Measurements from ENCODE around the gene HS1BP3.

HS1BP3 gene

GRCh38 chr2:20617081-20617575 is 33.8 kb downstream of the HS1BP3 start:
- DNase-seq (ENCODE audit: low spot score) = no peak

GRCh38 chr2:20616341-20616871 is 34.5 kb downstream of the HS1BP3 start:
- no peak for DNase-seq (ENCODE audit: low spot score)

- no peak for DNase-seq (ENCODE audit: low spot score)
These were observed 35.2 kb downstream of the HS1BP3 start for GRCh38 chr2:20615466-20616241.

GRCh38 chr2:20615068-20615465 is 35.8 kb downstream of the HS1BP3 start:
- DNase-seq (ENCODE audit: low spot score) = no peak

DNA sequence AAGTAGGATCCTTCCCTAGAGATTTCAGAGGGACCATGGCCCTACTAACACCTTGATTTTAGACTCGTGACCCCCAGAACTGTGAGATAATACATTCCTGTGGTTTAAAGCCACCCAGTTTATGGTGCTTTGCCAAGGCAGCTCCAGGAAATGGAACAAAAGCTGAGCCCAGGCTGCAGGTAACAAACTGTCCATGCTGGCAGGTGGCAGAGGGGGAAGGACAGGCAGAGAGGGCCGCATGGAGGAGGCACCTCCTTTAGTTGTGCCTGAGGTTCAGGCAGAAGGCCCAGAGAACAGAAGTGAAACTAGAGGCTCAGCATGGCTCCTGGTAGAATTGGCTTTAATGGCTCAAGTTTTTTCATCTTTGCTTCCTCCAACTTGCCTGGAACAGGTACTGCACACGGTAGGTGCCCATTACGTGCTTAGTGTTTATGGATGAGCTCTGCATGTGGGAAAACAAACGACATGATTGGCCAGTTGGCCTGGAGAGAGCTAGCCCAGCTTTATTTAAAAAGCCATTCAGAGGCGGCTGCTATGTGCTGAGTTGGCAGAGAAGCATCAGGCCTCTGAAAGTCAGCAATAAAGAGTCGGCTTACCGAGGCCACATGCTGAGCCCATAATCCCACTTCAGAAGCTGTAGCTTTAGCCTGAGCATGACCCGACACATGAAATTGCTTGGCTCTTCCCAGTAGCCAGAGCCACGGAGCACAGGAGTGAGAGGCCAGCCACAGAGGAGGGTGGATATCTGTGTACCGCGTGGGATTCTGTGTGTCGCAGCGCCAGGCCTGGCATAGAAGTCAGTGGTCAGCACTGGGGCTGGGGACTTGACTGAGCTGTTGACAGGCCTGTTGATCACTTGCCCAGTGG is 36.5 kb downstream of the HS1BP3 start:
- no peak for DNase-seq (ENCODE audit: low spot score)

GRCh38 chr2:20612925-20613916 is 37.7 kb downstream of the HS1BP3 start:
- DNase-seq (ENCODE audit: low spot score) = no peak

DNA sequence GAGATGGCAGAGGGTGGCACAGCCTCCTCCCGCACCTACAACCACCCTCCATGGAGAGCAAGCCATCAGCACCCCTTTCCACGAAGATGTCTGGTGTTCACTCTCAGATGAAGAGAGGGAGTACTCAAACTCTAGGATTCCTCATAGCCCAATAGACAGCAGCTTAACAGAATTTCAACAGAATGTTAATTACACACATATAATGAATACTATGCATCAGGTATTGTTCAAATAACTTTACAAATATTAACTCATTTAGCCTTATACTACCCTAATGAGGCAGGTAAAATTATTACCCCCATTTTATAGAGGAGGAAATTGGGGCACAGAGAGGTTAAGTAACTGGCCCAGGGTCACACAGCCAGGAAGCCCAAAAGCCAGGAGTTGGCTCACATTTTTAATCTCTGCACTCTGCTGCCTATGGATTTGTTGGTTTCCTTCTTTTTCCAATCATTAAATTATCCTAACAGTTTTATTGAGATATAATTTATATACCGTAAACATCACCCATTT is 39.0 kb downstream of the HS1BP3 start:
- no peak for DNase-seq (ENCODE audit: low spot score)

DNA sequence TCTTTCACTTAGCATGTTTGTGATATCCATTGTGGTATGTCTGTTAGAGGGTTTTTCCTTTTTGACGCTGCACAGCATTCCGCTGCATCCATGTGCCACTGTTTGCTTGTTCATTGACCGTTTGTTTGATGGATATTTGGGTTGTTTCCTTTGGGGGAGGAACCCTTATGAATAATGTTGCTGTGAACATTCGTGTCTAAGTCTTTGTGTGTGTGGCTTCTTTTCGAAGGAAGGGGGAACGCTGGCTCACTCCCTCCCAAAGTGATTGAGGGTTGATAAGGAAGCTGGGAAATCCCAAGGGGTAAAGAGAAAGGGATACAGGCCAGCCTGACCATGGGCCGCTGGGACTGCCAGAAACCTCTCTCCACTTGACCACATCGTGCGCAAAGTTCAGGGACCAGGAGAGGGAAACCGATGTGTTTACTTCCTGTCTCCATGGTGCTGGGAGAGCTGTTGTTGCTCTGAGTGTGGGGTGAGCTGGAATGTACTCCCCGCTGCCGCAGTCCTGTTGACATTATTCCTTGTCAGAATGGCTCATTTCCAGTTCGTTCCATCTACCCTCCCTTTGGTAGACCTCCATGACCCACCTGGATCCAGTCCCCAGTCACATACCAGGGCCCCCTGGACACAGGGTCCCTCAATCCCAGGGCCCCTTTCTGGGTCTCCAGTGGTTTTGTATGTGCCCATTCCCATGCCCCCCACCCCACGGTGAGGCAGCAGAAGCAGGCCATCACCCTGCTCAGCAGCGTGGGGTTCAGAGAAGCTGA is 39.6 kb downstream of the HS1BP3 start:
- no peak for DNase-seq (ENCODE audit: low spot score)

DNA sequence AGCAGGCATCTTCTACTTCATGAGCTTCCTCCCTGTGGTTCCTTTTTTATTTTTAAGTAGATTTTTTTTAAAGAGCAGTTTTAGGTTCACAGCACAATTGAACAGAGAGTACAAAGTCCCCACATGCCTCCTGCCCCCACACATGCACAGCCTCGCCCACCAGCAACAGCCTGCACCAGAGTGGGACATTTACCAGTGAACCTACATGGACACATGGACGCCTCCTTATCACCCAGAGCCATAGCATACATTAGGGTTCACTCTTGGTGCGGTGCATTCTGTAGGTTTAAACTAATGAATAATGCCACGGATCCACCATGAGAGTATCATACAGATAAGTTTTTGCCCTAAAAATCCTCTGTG is 40.9 kb downstream of the HS1BP3 start:
- DNase-seq (ENCODE audit: low spot score) = no peak

DNA sequence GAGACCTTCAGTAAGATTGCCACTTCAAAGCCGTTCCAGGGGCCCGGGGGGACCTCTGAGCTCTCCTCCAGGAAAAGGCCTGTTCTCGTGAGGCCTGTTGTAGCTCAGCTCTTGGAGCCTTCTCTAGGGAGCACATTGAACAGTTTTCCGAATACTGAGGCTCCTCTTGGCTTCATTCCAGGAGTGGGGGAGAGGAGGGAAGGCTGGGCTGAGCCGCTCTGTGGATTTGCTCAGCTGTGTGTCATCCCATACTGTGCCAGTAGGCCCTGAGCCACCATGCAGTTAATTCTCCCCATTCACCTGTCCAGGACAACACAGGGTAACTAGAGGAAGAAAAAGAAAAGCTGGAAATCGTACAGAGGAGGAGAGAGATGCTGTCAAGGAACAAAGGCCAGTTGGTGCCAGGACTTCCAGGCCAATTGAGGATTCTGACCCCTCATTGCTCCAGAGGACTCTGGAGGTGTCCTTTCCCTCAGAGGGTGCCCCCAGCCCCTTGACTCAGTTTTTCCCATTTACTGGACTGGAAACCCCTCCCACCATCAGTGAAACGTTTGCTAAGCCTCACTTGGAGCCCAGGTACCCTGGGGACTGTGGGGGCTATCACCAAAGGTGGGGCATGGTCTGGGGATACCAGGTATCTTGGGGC is 41.4 kb downstream of the HS1BP3 start:
- no peak for DNase-seq (ENCODE audit: low spot score)

DNA sequence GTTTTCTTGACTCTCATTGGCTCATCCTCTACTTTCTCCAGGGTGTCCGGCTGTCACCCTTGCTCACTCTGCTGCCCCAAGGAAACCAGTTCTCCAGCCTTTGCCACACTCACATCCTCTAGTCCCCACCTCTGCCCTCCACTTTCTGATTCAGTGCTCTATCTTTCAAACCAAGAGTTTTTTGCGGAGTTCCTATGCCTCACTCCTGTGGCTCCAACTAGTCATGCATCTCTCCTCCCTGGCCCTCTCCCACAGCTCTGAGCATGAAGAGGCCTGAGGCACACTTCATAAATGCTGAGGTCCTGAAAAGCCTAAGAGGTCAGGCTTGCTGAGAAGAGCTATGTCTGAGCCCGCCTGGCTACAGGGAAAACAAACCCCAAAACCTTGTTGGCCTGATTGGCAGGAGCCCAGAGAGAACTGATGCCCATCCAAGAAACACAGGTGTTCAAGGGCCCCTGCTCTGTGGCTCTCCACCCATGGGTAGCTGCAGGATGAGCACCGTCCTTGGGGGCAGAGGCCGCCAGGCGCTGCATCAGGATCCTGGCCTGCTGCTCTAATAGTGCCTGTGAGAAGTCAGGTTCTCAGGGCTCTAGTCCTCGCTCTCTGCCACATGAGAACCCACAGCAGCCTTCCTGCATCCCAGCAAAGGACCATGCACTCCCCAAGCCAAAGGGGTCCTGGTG is 42.1 kb downstream of the HS1BP3 start:
- DNase-seq (ENCODE audit: low spot score) = no peak

DNA sequence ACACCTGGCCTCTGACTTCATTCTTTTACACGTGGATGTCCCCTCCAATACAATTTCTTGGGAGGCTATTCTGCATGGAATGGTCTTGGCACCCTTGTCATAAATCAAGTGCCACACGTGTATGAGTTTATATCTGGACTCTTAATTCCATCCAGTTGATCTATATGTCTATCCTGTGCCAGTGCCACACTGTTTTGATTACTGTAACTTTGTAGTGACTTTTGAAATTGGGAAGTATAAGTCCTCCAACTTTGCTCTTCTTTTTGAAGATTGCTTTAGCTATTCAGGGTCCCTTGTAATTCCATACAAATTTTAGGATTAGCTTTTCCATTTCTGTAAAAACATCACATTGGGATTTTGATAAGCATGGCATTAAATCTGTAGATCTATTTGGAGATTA is 43.5 kb downstream of the HS1BP3 start:
- no peak for DNase-seq (ENCODE audit: low spot score)

- DNase-seq (ENCODE audit: low spot score) = no peak
These were observed 44.7 kb downstream of the HS1BP3 start for GRCh38 chr2:20606198-20606597.

DNA sequence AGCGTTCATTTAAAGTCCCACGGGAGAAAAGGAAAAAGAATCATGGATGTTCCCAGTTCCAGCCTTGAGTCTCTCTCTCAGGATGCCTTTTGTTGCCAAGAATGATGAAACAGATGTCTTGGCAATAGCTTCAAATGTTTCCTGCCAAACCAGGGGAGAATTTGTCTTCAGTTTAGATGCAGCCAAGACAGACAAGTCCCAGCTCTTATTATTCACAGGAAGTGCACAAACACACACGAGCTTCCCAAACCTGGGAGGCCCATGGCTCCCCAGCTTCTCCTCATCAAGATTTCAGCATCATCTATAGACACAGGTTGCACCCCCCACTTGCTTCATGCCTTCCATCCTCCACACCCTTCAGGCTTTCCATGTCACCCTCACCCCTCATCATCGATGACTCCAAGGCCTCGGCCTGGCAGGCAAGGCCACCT is 45.9 kb downstream of the HS1BP3 start:
- DNase-seq (ENCODE audit: low spot score) = no peak

DNA sequence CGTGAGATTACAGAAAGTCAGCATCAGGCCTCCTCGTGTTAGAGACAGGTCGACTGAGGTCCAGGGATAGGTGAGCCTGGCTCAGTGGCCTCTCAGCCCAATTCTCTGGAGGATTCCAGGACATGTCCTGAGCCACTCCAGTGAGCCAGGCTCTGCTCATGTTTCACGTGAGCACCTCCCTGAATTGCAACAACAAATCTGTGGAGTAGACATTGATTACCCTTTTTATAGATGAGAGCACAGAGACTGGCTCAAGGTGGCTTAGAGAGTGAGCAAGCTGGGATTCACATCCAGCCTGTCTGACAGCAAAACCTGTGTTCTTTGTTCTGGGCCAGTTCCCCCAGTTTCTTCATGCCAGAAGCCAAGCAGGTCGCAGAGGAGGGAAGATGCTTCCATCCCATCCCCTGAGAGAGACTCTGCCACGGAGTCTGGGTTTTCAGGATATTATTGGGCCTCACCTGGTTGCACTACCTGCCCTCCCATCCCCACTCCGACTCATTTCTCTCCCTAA is 46.4 kb downstream of the HS1BP3 start:
- DNase-seq (ENCODE audit: low spot score) = no peak

DNA sequence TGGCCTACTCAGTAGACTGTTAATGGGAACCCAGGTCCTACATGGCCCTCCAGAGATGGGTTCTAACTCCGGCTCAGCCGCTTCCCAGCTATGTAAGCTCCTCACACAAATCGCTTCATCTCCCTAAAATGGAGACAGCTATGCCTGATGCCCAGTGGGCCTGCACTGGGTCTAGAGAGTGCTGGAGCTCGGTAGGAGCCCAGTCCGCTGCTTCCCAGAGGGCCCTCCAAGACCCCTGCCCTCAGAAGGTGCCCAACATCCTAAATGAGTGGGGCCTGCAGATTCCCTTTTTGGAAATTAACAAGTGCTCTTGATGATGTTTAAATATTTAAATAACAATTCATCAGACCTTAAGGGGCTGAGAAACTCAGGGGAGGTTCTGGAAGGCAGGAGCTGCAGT is 47.1 kb downstream of the HS1BP3 start:
- DNase-seq (ENCODE audit: low spot score) = no peak

GRCh38 chr2:20602803-20603202 is 48.1 kb downstream of the HS1BP3 start:
- DNase-seq (ENCODE audit: low spot score) = no peak

DNA sequence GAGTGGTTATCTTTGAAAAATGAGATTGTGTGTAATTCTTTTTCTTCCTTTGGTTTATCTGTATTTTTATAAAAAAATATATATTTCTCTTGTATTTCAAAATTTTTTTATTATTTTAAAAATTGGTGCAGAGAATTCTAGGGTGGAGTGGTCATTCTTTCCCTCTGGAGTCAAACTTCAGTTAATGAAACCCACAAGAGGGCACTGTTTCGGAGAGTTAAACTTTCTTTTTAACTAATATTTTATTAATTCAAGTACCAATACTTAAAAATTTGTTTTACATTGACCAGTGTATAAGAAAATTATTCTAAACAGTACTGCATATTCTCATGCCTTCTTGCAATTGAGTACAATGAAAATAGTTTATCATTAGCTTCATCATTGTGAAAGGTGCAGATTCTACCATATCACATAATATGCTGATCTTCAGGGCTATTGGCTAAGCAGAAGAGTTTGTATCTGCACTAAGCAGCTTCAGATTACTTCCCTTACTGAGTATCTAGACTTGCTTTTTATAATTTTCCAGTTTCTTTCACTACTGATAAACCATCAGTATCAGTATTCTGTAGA is 50.1 kb downstream of the HS1BP3 start:
- no peak for DNase-seq (ENCODE audit: low spot score)
